ENCODE results near the gene PI4KB. TPM values are rescaled to one million over a fixed set of nuclear protein-coding genes. Genes with fewer than 3 reads are reported as not detected.

PI4KB gene
- total and polyA plus RNA-seq, 2 of the 4 experiments (the other 2 are of a cell fraction) = 82.4 to 94.5 TPM

DNA sequence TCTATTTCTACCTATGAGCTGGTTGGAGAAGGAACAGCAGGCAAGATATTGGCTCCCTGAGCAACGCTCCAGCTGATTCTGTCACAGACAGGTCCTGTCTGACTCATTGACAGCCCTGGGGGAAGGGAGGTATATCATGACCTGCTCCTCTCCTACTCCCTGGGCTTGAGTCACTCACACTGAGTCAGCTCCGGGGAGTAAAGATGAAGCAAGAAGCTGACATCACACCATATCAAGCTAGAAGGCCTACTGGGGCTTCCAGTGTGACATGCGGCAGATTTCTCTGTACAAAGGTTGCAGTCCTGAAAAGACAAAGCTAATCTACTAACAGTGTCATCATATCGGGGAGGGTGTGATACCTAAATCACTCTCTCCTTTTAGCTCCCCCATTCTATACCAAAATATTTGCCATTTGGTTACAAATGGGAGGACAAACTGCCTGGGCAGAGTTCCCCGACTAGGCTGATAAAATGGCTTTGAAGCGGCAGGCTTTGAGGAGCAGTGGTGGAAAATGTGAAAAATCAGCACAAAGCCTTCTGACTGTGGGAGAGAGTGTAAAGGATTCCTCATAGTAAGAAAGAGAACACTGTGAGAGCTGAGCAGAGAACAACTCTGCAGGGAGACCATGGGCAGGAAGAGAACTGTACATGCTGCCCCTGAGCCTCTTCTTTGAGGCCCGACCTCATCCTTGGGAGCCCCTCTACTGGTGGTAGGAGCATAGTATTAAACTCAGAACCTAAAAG, 15.5 kb downstream of the PI4KB start:
- H2BK120ac ChIP-seq (ENCODE audit: low read depth, low read length) = peak overlapping the region; percentile 85
- H4K8ac ChIP-seq (ENCODE audit: low read depth in 2 of 2, low read length in 2 of 2) = peak overlapping the region in 1 of 2 experiments; percentile 61; a peak in 2 of 4 replicates
- ATAC-seq (ENCODE audit: low read depth) = peak; percentile 89
- H2BK5ac ChIP-seq (ENCODE audit: low read depth, low read length, poor library complexity, severe bottlenecking) = peak overlapping the region; percentile 57
- H3K9ac ChIP-seq (ENCODE audit: low read depth, low read length) = no peak overlapping the region; the same call in 1 of the 2 replicates
- peaks cover 51% of the 10 kb centered on the region for H4K20me1 ChIP-seq (ENCODE audit: insufficient read depth, low read length)
- no CpG with 5 or more reads among the region's 7 CpGs for WGBS, 2 experiments (ENCODE audit: extremely low coverage in 2 of 2, insufficient read length in 1 of 2)
- H3K27ac ChIP-seq (ENCODE audit: insufficient read depth, low read length) = peak overlapping the region; percentile 68
- no peak overlapping the region for H3K4me3 ChIP-seq (ENCODE audit: insufficient read depth, low read depth, low read length)
- ChIA-PET CTCF (interaction anchor here (0.5 to 1.9 kb wide), 3 partner anchors 11 to 1212 kb away, joined by 3 to 12 read pairs (median 3); no protein-coding TSS in a partner anchor), POLR2A (ENCODE audit: unreplicated experiment) (interaction anchor here (1.0 to 1.1 kb wide), 2 partner anchors 9 to 14 kb away, joined by 4 read pairs; no protein-coding TSS in a partner anchor)
- H3K4ac ChIP-seq (ENCODE audit: low read depth, low read length) = peak overlapping the region; percentile 78
- peak overlapping the region; percentile 40; the same call in 2 of the 3 replicates for H2BK15ac ChIP-seq (ENCODE audit: low read depth, low read length)
- H3K56ac ChIP-seq (ENCODE audit: extremely low read depth, insufficient read depth, low read length) = peak overlapping the region; percentile 58; the same call in 1 of the 2 replicates
- H3K23ac ChIP-seq (ENCODE audit: low read depth, low read length) = peak overlapping the region; percentile 74; the same call in 1 of the 2 replicates
- peak overlapping the region; percentile 83 for H2BK20ac ChIP-seq (ENCODE audit: low read depth, low read length)
- peaks cover 45% of the 10 kb centered on the region for H3K36me3 ChIP-seq (ENCODE audit: control insufficient read depth, insufficient read depth, low read length)
- H4K91ac ChIP-seq (ENCODE audit: insufficient read depth, low read depth, low read length) = peak overlapping the region; percentile 62
- H3K27me3 ChIP-seq (ENCODE audit: control insufficient read depth, insufficient read depth, low read length) = no peaks in the 10 kb centered on the region
- H2AFZ ChIP-seq (replicated peaks; ENCODE audit: low read length, poor library complexity) = no peak overlapping the region
- no TSS peak for BruUV-seq (replicated peaks)
- H2AK9ac ChIP-seq (replicated peaks; ENCODE audit: low read depth, low read length, poor library complexity) = peak overlapping the region; percentile 71
- H4K5ac ChIP-seq (ENCODE audit: low read depth, low read length) = peak overlapping the region; percentile 8; the same call in 1 of the 2 replicates
- peaks cover 57% of the 10 kb centered on the region for H3K9me1 ChIP-seq (ENCODE audit: insufficient read depth, low read length)
- peak overlapping the region; percentile 36 for H3K4me2 ChIP-seq (ENCODE audit: low read depth, low read length)
- H3K18ac ChIP-seq (ENCODE audit: low read depth, low read length) = peak overlapping the region; percentile 21; the same call in 1 of the 2 replicates
- no peaks in the 10 kb centered on the region for H3K9me3 ChIP-seq (ENCODE audit: control insufficient read depth, insufficient read depth, low read length)
- intact Hi-C loops (cut with micrococcal nuclease) (loop anchor here (1.0 kb wide), 1 partner anchor 16 kb away; the partner anchor contains the start of gene PI4KB), dilution Hi-C loops (cut with HindIII; ENCODE audit: low sequenced_read_pairs, unreplicated experiment) (no loop called here), in situ Hi-C loops (cut with MboI; ENCODE audit: low sequenced_read_pairs) (loop anchor here (25.0 kb wide), 1 partner anchor 676 kb away; the partner anchor contains the start of gene S100A10)
- peaks cover 39% of the 10 kb centered on the region for H3K4me1 ChIP-seq (ENCODE audit: control insufficient read depth, insufficient read depth, low read length)
- H3K79me1 ChIP-seq (ENCODE audit: low read depth in 1 of 2, low read length in 2 of 2) = peaks cover 44 to 90% of the 10 kb centered on the region in 2 experiments
- peak overlapping the region; percentile 56 for H3K14ac ChIP-seq (replicated peaks; ENCODE audit: low read depth, low read length)
- DNase-seq = peak; percentile 100
- H2AK5ac ChIP-seq (ENCODE audit: low read depth, low read length) = peak overlapping the region; percentile 52; the same call in 1 of the 2 replicates
- TF ChIP-seq POLR2A (IDR thresholded peaks at IDR 0.05; ENCODE audit: low read depth, low read length) (0 out of 2 replicates have a peak, but pooled peaks have one; percentile 44), MAFK (IDR thresholded peaks at IDR 0.05; ENCODE audit: low read depth, low read length) (peak; percentile 61), RCOR1 (IDR thresholded peaks at IDR 0.05; ENCODE audit: insufficient replicate concordance, low read length) (peak; percentile 84), MXI1 (IDR thresholded peaks at IDR 0.05; ENCODE audit: borderline replicate concordance, low read depth, low read length) (peak; percentile 73; the same call in 1 of the 2 replicates), SMC3 (IDR thresholded peaks at IDR 0.05; ENCODE audit: low read depth, low read length) (no peak), FOS (IDR thresholded peaks at IDR 0.05; ENCODE audit: low read depth, low read length) (peak; percentile 100), NFE2L2 (IDR thresholded peaks at IDR 0.05; ENCODE audit: low read depth, low read length) (peak; percentile 68; the same call in 1 of the 2 replicates), CHD1 (IDR thresholded peaks at IDR 0.05; ENCODE audit: low read depth, low read length) (peak; percentile 63; the same call in 1 of the 2 replicates), BHLHE40 (IDR thresholded peaks at IDR 0.05; ENCODE audit: low read depth, low read length) (peak; percentile 78), CEBPB (IDR thresholded peaks at IDR 0.05; ENCODE audit: low read depth, low read length) (peak; percentile 100), RAD21 (IDR thresholded peaks at IDR 0.05; ENCODE audit: low read length) (no peak; the same call in 1 of the 2 replicates), MAZ (IDR thresholded peaks at IDR 0.05; ENCODE audit: borderline replicate concordance, low read depth, low read length) (peak; percentile 84; the same call in 1 of the 2 replicates), RFX5 (IDR thresholded peaks at IDR 0.05; ENCODE audit: low read depth, low read length) (no peak)
- TF ChIP-seq, protein P1, sequence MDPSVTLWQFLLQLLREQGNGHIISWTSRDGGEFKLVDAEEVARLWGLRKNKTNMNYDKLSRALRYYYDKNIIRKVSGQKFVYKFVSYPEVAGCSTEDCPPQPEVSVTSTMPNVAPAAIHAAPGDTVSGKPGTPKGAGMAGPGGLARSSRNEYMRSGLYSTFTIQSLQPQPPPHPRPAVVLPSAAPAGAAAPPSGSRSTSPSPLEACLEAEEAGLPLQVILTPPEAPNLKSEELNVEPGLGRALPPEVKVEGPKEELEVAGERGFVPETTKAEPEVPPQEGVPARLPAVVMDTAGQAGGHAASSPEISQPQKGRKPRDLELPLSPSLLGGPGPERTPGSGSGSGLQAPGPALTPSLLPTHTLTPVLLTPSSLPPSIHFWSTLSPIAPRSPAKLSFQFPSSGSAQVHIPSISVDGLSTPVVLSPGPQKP (IDR thresholded peaks at IDR 0.05; ENCODE audit: borderline replicate concordance, low read depth, low read length) = no peak
- TF ChIP-seq, protein P2, sequence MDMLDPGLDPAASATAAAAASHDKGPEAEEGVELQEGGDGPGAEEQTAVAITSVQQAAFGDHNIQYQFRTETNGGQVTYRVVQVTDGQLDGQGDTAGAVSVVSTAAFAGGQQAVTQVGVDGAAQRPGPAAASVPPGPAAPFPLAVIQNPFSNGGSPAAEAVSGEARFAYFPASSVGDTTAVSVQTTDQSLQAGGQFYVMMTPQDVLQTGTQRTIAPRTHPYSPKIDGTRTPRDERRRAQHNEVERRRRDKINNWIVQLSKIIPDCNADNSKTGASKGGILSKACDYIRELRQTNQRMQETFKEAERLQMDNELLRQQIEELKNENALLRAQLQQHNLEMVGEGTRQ (IDR thresholded peaks at IDR 0.05; ENCODE audit: low read depth, low read length) = no peak

Data from IMR-90 (cell line).